ENCODE data around the gene SCYGR4. TPM values are rescaled to one million over a fixed set of nuclear protein-coding genes. Genes with fewer than 3 reads are reported as not detected.

Gene SCYGR4
- polyA plus RNA-seq, 2 of the 4 experiments (the other 2 are of a cell fraction), result not detected

DNA sequence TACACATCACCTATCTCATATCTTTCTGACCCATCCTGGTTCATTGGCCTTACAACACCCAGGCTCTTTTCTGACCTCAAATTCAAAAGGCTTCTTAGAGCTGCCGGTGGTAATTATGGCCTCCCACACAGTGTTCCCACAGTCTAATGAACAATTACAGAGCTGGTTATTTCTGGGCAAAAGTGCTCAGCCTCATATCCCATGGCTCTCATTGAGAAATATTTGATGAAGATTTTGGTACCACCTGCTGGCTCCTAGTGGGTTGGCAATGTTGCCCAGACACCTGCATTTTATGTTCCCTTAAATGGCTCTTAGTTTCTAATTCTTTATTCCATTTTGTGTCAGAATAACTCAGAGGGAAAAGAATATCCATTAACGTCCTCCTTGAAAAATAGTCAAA is 38.7 kb upstream of the SCYGR4 start:
- ChIA-PET POLR2A (no interaction called here), CTCF (interaction anchor here (0.7 to 1.3 kb wide), 4 partner anchors 11 to 228 kb away, joined by 3 to 4 read pairs (median 3); no protein-coding TSS in a partner anchor)
- ATAC-seq (no peak; a peak in 1 of 6 replicates), FAIRE-seq (no peak), DNase-seq (ENCODE audit: low read depth in 1 of 2, low spot score in 1 of 2) (no peak)
- Histone ChIP-seq H3K9me3 (peaks cover 15% of the 10 kb centered on the region), H3K4me1 (peaks cover 14% of the 10 kb centered on the region), H3K4me3 (no peak overlapping the region), H3K4me2 (no peak overlapping the region), H3K27ac (no peak overlapping the region)
- 76% methylated on average over 2 of the region's 2 CpGs for WGBS (ENCODE audit: missing lambda C conversion rate)
- TF ChIP-seq BHLHE40 (IDR thresholded peaks at IDR 0.05; ENCODE audit: low read depth, low read length) (no peak), RCOR1 (IDR thresholded peaks at IDR 0.05; ENCODE audit: low read depth, low read length) (no peak), FOSL2 (IDR thresholded peaks at IDR 0.05) (no peak), FOSL2 (CRISPR knock-in tag; IDR thresholded peaks at IDR 0.05) (no peak), NFE2L2 (conservative IDR thresholded peaks at IDR 0.05; ENCODE audit: low read length) (no peak), FOSB (CRISPR knock-in tag; IDR thresholded peaks at IDR 0.05) (no peak), JUNB (IDR thresholded peaks at IDR 0.05) (no peak), TP53 (CRISPR knock-in tag; IDR thresholded peaks at IDR 0.05) (no peak), CBX2 (IDR thresholded peaks at IDR 0.05; ENCODE audit: borderline replicate concordance, low read depth) (no peak), HOXA7 (CRISPR knock-in tag; IDR thresholded peaks at IDR 0.05) (no peak)
- TF ChIP-seq, protein P1, sequence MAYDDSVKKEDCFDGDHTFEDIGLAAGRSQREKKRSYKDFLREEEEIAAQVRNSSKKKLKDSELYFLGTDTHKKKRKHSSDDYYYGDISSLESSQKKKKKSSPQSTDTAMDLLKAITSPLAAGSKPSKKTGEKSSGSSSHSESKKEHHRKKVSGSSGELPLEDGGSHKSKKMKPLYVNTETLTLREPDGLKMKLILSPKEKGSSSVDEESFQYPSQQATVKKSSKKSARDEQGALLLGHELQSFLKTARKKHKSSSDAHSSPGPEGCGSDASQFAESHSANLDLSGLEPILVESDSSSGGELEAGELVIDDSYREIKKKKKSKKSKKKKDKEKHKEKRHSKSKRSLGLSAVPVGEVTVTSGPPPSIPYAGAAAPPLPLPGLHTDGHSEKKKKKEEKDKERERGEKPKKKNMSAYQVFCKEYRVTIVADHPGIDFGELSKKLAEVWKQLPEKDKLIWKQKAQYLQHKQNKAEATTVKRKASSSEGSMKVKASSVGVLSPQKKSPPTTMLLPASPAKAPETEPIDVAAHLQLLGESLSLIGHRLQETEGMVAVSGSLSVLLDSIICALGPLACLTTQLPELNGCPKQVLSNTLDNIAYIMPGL (CRISPR knock-in tag; IDR thresholded peaks at IDR 0.05; ENCODE audit: borderline replicate concordance), result no peak

DNA sequence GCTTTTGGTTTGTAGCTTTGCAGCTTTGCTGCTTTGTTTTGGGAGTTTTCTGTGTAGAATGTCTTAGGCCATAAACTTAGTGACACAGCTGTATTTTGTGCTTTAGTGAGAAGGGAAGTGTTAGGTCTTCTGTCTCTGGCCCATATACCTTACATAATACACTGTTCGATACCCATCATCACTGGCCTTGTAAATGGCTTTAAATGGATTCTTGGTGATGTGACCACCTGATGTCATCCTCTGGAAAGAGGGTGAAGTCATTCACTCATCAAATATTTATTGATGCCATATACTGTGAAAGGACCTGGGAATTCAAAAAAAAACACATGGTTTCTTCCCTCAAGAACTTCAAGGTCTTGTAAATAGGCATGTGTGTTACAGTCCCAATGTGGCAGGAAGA is 37.5 kb upstream of the SCYGR4 start:
- no peak for ATAC-seq
- Histone ChIP-seq H3K4me2 (no peak overlapping the region), H3K4me3 (no peak overlapping the region), H3K9me3 (peaks cover 15% of the 10 kb centered on the region), H3K27ac (no peak overlapping the region), H3K4me1 (peaks cover 14% of the 10 kb centered on the region)
- ChIA-PET POLR2A (no interaction called here), CTCF (interaction anchor here (0.9 kb wide), 1 partner anchor 13 kb away, joined by 4 read pairs; no protein-coding TSS in a partner anchor)
- no peak for FAIRE-seq
- TF ChIP-seq KDM1A (IDR thresholded peaks at IDR 0.05; ENCODE audit: low read depth) (no peak), RARB (CRISPR knock-in tag; IDR thresholded peaks at IDR 0.05) (no peak), CBX2 (IDR thresholded peaks at IDR 0.05; ENCODE audit: borderline replicate concordance, low read depth) (no peak), POLR2A (IDR thresholded peaks at IDR 0.05; ENCODE audit: low read length) (no peak), HOXB13 (CRISPR knock-in tag; IDR thresholded peaks at IDR 0.05; ENCODE audit: low read depth) (no peak), CHD2 (IDR thresholded peaks at IDR 0.05; ENCODE audit: low read length, partially characterized antibody) (no peak), HDAC2 (IDR thresholded peaks at IDR 0.05) (no peak), ESRRA (IDR thresholded peaks at IDR 0.05; ENCODE audit: borderline replicate concordance, low read length) (no peak), SREBF2 (IDR thresholded peaks at IDR 0.05) (no peak), SMC3 (IDR thresholded peaks at IDR 0.05) (no peak), MAX (IDR thresholded peaks at IDR 0.05) (no peak), ZNF302 (CRISPR knock-in tag; IDR thresholded peaks at IDR 0.05) (no peak), NR3C1 (IDR thresholded peaks at IDR 0.05) (no peak)
- TF ChIP-seq, protein P1 (CRISPR knock-in tag; IDR thresholded peaks at IDR 0.05; ENCODE audit: borderline replicate concordance), result no peak
- TF ChIP-seq, protein P2, sequence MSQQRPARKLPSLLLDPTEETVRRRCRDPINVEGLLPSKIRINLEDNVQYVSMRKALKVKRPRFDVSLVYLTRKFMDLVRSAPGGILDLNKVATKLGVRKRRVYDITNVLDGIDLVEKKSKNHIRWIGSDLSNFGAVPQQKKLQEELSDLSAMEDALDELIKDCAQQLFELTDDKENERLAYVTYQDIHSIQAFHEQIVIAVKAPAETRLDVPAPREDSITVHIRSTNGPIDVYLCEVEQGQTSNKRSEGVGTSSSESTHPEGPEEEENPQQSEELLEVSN (IDR thresholded peaks at IDR 0.05; ENCODE audit: borderline replicate concordance, low read depth), result no peak
- TF ChIP-seq, protein P3, sequence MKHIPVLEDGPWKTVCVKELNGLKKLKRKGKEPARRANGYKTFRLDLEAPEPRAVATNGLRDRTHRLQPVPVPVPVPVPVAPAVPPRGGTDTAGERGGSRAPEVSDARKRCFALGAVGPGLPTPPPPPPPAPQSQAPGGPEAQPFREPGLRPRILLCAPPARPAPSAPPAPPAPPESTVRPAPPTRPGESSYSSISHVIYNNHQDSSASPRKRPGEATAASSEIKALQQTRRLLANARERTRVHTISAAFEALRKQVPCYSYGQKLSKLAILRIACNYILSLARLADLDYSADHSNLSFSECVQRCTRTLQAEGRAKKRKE (CRISPR knock-in tag; IDR thresholded peaks at IDR 0.05; ENCODE audit: low read depth), result no peak
- no peak for DNase-seq (ENCODE audit: low read depth in 1 of 2, low spot score in 1 of 2)
- WGBS (ENCODE audit: missing lambda C conversion rate), result 76% methylated on average over 1 of the region's 1 CpG
